Measurements from ENCODE around the gene CDH12. TPM values are rescaled to one million over a fixed set of nuclear protein-coding genes. Genes with fewer than 3 reads are reported as not detected.

The CDH12 gene
- total and polyA plus RNA-seq, 4 donors: 0.02 to 0.33 (median 0.17) TPM; not detected in 1

- Histone ChIP-seq H3K27ac (ENCODE audit: low read depth in 1 of 2, low read length in 2 of 2) (no peak overlapping the region), H3K36me3 (ENCODE audit: control insufficient read depth in 4 of 4, insufficient read depth in 3 of 4, low read depth in 1 of 4, low read length in 3 of 4) (no peaks in the 10 kb centered on the region), H3K9ac (ENCODE audit: low read depth in 1 of 2, low read length in 2 of 2) (no peak overlapping the region), H3K27me3 (ENCODE audit: control insufficient read depth in 4 of 4, insufficient read depth in 4 of 4, low read length in 3 of 4) (no peaks in the 10 kb centered on the region), H3K4me3 (ENCODE audit: low read depth in 1 of 3, low read length in 3 of 3) (no peak overlapping the region), H3K4me1 (ENCODE audit: control insufficient read depth in 4 of 4, insufficient read depth in 4 of 4, low read length in 3 of 4) (no peaks in the 10 kb centered on the region), H3K9me3 (ENCODE audit: control insufficient read depth in 4 of 4, low read length in 3 of 4) (no peaks in the 10 kb centered on the region)
- 82% methylated on average over 1 of the region's 1 CpG for WGBS
- DNase-seq (ENCODE audit: low spot score): no peak
- TF ChIP-seq, protein P1, sequence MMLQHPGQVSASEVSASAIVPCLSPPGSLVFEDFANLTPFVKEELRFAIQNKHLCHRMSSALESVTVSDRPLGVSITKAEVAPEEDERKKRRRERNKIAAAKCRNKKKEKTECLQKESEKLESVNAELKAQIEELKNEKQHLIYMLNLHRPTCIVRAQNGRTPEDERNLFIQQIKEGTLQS (IDR thresholded peaks at IDR 0.05): no peak
- TF ChIP-seq, protein P2, sequence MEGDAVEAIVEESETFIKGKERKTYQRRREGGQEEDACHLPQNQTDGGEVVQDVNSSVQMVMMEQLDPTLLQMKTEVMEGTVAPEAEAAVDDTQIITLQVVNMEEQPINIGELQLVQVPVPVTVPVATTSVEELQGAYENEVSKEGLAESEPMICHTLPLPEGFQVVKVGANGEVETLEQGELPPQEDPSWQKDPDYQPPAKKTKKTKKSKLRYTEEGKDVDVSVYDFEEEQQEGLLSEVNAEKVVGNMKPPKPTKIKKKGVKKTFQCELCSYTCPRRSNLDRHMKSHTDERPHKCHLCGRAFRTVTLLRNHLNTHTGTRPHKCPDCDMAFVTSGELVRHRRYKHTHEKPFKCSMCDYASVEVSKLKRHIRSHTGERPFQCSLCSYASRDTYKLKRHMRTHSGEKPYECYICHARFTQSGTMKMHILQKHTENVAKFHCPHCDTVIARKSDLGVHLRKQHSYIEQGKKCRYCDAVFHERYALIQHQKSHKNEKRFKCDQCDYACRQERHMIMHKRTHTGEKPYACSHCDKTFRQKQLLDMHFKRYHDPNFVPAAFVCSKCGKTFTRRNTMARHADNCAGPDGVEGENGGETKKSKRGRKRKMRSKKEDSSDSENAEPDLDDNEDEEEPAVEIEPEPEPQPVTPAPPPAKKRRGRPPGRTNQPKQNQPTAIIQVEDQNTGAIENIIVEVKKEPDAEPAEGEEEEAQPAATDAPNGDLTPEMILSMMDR (IDR thresholded peaks at IDR 0.05; ENCODE audit: low read depth, low read length, missing input control): no peak
- TF ChIP-seq TAF1 (conservative IDR thresholded peaks at IDR 0.05) (no peak), ZBTB33 (IDR thresholded peaks at IDR 0.05) (no peak), RAD21 (IDR thresholded peaks at IDR 0.05) (no peak), SP1 (IDR thresholded peaks at IDR 0.05) (no peak), REST (IDR thresholded peaks at IDR 0.05) (no peak), EGR1 (IDR thresholded peaks at IDR 0.05; ENCODE audit: low read depth in 2 of 2) (no peak)
Observed at GRCh38 chr5:21774801-21775200, 1078.3 kb downstream of the CDH12 start.

DNA sequence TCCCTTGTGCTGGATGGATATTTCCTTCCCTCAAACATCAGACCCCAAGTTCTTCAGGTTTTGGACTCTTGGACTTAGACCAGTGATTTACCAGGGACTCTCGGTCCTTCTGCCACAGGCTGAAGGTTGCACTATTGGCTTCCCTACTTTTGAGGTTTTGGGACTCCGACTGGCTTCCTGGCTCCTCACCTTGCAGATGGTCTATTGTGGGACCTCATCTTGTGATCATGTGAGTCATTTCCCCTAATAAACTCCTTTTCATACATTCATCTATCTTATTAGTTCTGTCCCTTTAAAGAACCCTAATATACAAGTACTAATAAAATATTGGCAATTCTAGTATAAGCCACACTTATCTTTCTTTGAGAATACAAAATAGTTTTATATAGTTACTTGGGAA lies 1078.9 kb downstream of the CDH12 start:
- 76% methylated on average over 2 of the region's 2 CpGs for WGBS
- H3K9ac ChIP-seq (ENCODE audit: low read depth in 1 of 2, low read length in 2 of 2): no peak overlapping the region
- H3K4me1 ChIP-seq (ENCODE audit: control insufficient read depth in 4 of 4, insufficient read depth in 4 of 4, low read length in 3 of 4): no peaks in the 10 kb centered on the region
- H3K27ac ChIP-seq (ENCODE audit: low read depth in 1 of 2, low read length in 2 of 2): no peak overlapping the region
- TF ChIP-seq ZBTB33 (IDR thresholded peaks at IDR 0.05): no peak
- TF ChIP-seq MAX (IDR thresholded peaks at IDR 0.05): no peak
- no peak for TF ChIP-seq FOXA1 (IDR thresholded peaks at IDR 0.05)
- no peak for TF ChIP-seq RAD21 (IDR thresholded peaks at IDR 0.05)
- TF ChIP-seq SP1 (IDR thresholded peaks at IDR 0.05): no peak
- no peak for TF ChIP-seq HNF4A (conservative IDR thresholded peaks at IDR 0.05)
- TF ChIP-seq HNF4G (IDR thresholded peaks at IDR 0.05): no peak
- no peak for TF ChIP-seq JUND (IDR thresholded peaks at IDR 0.05)
- H3K4me3 ChIP-seq (ENCODE audit: low read depth in 1 of 3, low read length in 3 of 3): no peak overlapping the region
- H3K9me3 ChIP-seq (ENCODE audit: control insufficient read depth in 4 of 4, low read length in 3 of 4): no peaks in the 10 kb centered on the region
- no peaks in the 10 kb centered on the region for H3K27me3 ChIP-seq (ENCODE audit: control insufficient read depth in 4 of 4, insufficient read depth in 4 of 4, low read length in 3 of 4)
- no peak for DNase-seq (ENCODE audit: low spot score)
- H3K36me3 ChIP-seq (ENCODE audit: control insufficient read depth in 4 of 4, insufficient read depth in 3 of 4, low read depth in 1 of 4, low read length in 3 of 4): no peaks in the 10 kb centered on the region
